K562 (cell line): ENCODE data around the gene CGB8. TPM values are rescaled to one million over a fixed set of nuclear protein-coding genes. Genes with fewer than 3 reads are reported as not detected.

ENCODE experiments used
- CBFB ChIP-seq: sonication (generic); formaldehyde crosslinking; IDR thresholded peaks from 2 replicates; pipeline ENCODE4 v1.4.0; 2020; ENCODE audit warnings: mild to moderate bottlenecking, missing genetic modification reagents
- CEBPB ChIP-seq: fragments of 450-650 bp; IDR thresholded peaks from 2 replicates; pipeline ENCODE4 v1.6.1; 2016; ENCODE audit warnings: missing genetic modification characterization, missing compliant biosample characterization
- CREM ChIP-seq: IDR thresholded peaks from 2 replicates; pipeline ENCODE4 v1.6.1; 2014; ENCODE audit warnings: antibody characterized with exemption, low read depth
- NRF1 ChIP-seq, 2 experiments: fragments of 450-650 bp; IDR thresholded peaks in 1 of 2; conservative IDR thresholded peaks in 1 of 2; 2 replicates each; pipeline ENCODE4 v1.6.1; 2014; ENCODE audit warnings: mild to moderate bottlenecking in 2 of 2
- POLR2B ChIP-seq: fragments of 450-650 bp; IDR thresholded peaks from 2 replicates; pipeline ENCODE4 v1.6.1; 2018; ENCODE audit warnings: low read depth; ENCODE audit not compliant: partially characterized antibody
- SP2 ChIP-seq: IDR thresholded peaks from 2 replicates; pipeline ENCODE4 v1.6.1; 2011; ENCODE audit warnings: mild to moderate bottlenecking, low read depth, low read length, moderate library complexity; ENCODE audit not compliant: poor library complexity, severe bottlenecking; ENCODE audit errors: extremely low read depth
- SRSF9 ChIP-seq: fragments of 200-400 bp; formaldehyde crosslinking; IDR thresholded peaks from 2 replicates; pipeline ENCODE4 v1.6.1; 2017; ENCODE audit warnings: low read depth, low read length, borderline replicate concordance
- TEAD1 ChIP-seq, 2 experiments: fragments of 450-650 bp in 1 of 2; sonication (generic) in 1 of 2; formaldehyde crosslinking; IDR thresholded peaks; 2 replicates each; pipeline versions ENCODE4 v1.4.0 to v1.8.0; 2020 to 2022; ENCODE audit warnings: mild to moderate bottlenecking in 2 of 2, missing genetic modification reagents in 1 of 2
- U2AF2 ChIP-seq: fragments of 200-400 bp; formaldehyde crosslinking; optimal IDR thresholded peaks from 2 replicates; pipeline ENCODE3; 2017; ENCODE audit warnings: low read depth, mild to moderate bottlenecking, low read length
- ZNF184 ChIP-seq: sonication (generic); formaldehyde crosslinking; IDR thresholded peaks from 2 replicates; pipeline ENCODE4 v1.5.0; 2020; ENCODE audit warnings: missing genetic modification reagents
- ZNF384 ChIP-seq: IDR thresholded peaks from 2 replicates; pipeline ENCODE4 v1.6.1; 2012; ENCODE audit warnings: low read depth, low read length, improper control_type of control experiment
- polyA plus RNA-seq, 8 experiments: library from polyadenylated mRNA; depleted of rRNA in 4 of 8; stranded (reverse) in 5 of 8; unstranded in 3 of 8; fragments of >200 nt; fragmentation: Nextera tagmentation in 2 of 8; fragmentation: Illumina TruSeq in 1 of 8; extraction: Ambion mirVana in 2 of 8; extraction: Trizol in 1 of 8; gene quantifications; 2 replicates each; pipeline versions ENCODE4 v1.2.1 to v1.2.3, GENCODE V29; 2011 to 2014; ENCODE audit warnings: inconsistent platforms in 1 of 8, missing spikeins in 1 of 8
- total RNA-seq, 7 experiments: library from RNA; depleted of rRNA in 6 of 7; stranded (reverse); fragments of >200 nt in 6 of 7; fragmentation: Illumina TruSeq in 2 of 7; extraction: Trizol in 2 of 7; gene quantifications; 2 replicates each; pipeline versions ENCODE4 v1.2.1 to v1.2.3, GENCODE V29; 2011 to 2021; ENCODE audit warnings: low replicate concordance in 1 of 7
- TF ChIP-seq, protein P1 (sequence below), 2 experiments: fragments of 450-650 bp; IDR thresholded peaks; 2 replicates each; pipeline ENCODE4 v1.6.1; 2016; ENCODE audit warnings: mild to moderate bottlenecking in 2 of 2, borderline replicate concordance in 1 of 2, low read depth in 1 of 2, moderate library complexity in 1 of 2
- TF ChIP-seq, protein P2 (sequence below): conservative IDR thresholded peaks from 2 replicates; pipeline ENCODE4 v1.6.1; 2011; ENCODE audit warnings: low read depth, mild to moderate bottlenecking, low read length; ENCODE audit not compliant: control insufficient read depth
- TF ChIP-seq, protein P3 (sequence below): fragments of 250-450 bp; sonication (Bioruptor Pico); IDR thresholded peaks from 2 replicates; pipeline ENCODE4 v1.4.0; 2020; ENCODE audit warnings: mild to moderate bottlenecking
- TF ChIP-seq, protein P4 (sequence below): fragments of 450-650 bp; formaldehyde crosslinking; IDR thresholded peaks from 2 replicates; pipeline ENCODE4 v1.4.0; 2020; ENCODE audit warnings: mild to moderate bottlenecking

CGB8 gene
- total and polyA plus RNA-seq, 9 of the 15 experiments (the other 6 are each of a cell fraction or from before 2014, with no cell fraction given), result not detected

DNA sequence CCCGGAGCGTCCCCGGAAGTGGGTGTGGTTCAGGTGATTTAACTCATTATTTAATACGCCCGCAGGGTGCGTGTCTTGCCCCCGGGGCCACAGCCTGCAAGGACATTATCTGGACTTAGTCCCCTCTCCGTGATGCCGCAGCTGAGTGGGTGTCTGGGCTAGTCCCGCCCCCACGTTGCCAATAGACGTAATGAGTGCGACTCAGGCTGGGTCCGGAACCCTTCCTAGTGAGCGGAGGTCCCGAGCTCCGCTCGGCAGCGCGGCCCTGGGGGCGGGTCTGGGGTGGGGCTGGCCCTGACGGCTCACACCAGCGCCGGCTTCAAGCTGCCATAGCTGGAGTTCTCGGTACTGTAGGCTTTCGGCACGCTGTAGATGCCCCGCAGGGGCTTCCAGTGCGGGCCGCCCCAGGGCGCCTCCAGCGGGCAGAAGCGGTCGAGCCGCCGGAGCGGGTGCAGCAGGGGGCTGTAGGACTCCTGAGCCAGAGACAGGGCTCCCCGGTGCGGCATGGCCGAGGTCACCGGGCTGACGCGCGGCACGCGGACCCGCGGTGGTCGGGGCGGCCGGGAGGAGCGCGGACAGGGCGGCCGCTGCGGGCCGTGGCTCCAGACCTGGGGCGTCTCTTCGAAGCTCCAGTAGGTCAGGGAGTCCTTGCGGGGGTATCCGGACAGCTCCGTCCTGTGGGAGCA, 31.1 kb downstream of the CGB8 start (continued):
- TF ChIP-seq, protein P1, sequence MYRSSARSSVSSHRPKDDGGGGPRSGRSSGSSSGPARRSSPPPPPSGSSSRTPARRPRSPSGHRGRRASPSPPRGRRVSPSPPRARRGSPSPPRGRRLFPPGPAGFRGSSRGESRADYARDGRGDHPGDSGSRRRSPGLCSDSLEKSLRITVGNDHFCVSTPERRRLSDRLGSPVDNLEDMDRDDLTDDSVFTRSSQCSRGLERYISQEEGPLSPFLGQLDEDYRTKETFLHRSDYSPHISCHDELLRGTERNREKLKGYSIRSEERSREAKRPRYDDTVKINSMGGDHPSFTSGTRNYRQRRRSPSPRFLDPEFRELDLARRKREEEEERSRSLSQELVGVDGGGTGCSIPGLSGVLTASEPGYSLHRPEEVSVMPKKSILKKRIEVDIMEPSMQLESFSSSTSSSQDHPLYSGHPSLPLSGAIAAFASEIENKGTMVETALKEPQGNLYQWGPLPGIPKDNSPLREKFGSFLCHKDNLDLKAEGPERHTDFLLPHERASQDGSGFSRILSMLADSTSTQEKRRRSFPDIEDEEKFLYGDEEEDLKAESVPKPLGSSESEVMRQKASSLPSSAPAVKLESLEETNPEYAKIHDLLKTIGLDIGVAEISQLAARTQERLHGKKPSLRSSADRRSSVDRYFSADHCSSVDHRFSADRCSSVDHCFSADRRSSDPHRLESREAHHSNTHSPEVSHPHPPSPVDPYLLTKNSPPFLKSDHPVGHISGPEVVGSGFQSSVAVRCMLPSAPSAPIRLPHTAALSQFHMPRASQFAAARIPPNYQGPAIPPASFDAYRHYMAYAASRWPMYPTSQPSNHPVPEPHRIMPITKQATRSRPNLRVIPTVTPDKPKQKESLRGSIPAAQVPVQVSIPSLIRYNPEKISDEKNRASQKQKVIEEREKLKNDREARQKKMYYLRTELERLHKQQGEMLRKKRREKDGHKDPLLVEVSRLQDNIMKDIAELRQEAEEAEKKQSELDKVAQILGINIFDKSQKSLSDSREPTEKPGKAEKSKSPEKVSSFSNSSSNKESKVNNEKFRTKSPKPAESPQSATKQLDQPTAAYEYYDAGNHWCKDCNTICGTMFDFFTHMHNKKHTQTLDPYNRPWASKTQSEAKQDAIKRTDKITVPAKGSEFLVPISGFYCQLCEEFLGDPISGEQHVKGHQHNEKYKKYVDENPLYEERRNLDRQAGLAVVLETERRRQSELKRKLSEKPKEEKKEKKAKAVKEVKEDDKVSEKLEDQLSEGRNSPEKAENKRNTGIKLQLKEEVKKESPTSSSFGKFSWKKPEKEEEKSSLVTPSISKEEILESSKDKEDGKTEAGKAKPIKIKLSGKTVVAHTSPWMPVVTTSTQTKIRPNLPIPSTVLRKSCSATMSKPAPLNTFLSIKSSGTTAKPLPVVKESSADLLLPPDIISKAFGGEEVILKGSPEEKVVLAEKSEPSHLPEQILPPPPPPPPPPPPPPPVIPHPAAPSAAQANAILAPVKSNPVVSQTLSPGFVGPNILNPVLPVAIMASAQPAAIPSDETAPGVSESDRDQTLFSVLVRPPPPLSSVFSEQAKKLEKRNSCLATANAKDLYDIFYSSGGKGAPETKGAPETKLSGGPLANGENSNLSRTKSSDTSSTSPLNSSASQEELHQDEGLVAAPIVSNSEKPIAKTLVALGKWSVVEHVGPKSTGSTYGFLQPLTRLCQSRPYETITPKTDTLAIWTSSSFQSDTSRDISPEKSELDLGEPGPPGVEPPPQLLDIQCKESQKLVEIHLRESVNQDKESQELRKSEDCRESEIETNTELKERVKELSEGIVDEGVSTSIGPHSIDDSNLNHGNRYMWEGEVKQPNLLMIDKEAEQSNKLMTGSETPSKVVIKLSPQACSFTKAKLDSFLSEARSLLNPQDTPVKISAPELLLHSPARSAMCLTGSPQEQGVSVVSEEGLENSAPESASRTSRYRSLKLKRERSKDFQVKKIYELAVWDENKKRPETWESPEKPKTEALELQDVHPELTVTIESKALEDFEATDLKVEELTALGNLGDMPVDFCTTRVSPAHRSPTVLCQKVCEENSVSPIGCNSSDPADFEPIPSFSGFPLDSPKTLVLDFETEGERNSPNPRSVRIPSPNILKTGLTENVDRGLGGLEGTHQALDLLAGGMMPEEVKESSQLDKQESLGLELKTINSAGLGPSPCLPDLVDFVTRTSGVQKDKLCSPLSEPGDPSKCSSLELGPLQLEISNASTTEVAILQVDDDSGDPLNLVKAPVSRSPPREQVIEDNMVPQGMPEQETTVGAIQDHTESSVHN (IDR thresholded peaks at IDR 0.05; ENCODE audit: borderline replicate concordance in 1 of 2, low read depth in 1 of 2), result no peak
- TF ChIP-seq SRSF9 (no peak), CBFB (CRISPR knock-in tag) (no peak), TEAD1 (CRISPR knock-in tag; IDR thresholded peaks at IDR 0.05) (peak in 1 of 2 experiments; percentile 73; a peak in 1 of 4 replicates), SP2 (no peak), ZNF384 (no peak), NRF1 (conservative IDR thresholded peaks at IDR 0.05 in 1 of 2, IDR thresholded peaks at IDR 0.05 in 1 of 2) (no peak; a peak in 2 of 4 replicates), CREM (peak; percentile 93), U2AF2 (no peak), CEBPB (no peak), POLR2B (peak; percentile 26), ZNF184 (CRISPR knock-in tag) (no peak)
- TF ChIP-seq, protein P2, sequence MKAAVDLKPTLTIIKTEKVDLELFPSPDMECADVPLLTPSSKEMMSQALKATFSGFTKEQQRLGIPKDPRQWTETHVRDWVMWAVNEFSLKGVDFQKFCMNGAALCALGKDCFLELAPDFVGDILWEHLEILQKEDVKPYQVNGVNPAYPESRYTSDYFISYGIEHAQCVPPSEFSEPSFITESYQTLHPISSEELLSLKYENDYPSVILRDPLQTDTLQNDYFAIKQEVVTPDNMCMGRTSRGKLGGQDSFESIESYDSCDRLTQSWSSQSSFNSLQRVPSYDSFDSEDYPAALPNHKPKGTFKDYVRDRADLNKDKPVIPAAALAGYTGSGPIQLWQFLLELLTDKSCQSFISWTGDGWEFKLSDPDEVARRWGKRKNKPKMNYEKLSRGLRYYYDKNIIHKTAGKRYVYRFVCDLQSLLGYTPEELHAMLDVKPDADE, result 0 out of 2 replicates have a peak, but pooled peaks have one; percentile 20
- TF ChIP-seq, protein P3, sequence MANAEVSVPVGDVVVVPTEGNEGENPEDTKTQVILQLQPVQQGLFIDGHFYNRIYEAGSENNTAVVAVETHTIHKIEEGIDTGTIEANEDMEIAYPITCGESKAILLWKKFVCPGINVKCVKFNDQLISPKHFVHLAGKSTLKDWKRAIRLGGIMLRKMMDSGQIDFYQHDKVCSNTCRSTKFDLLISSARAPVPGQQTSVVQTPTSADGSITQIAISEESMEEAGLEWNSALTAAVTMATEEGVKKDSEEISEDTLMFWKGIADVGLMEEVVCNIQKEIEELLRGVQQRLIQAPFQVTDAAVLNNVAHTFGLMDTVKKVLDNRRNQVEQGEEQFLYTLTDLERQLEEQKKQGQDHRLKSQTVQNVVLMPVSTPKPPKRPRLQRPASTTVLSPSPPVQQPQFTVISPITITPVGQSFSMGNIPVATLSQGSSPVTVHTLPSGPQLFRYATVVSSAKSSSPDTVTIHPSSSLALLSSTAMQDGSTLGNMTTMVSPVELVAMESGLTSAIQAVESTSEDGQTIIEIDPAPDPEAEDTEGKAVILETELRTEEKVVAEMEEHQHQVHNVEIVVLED (CRISPR knock-in tag), result no peak
- TF ChIP-seq, protein P4, sequence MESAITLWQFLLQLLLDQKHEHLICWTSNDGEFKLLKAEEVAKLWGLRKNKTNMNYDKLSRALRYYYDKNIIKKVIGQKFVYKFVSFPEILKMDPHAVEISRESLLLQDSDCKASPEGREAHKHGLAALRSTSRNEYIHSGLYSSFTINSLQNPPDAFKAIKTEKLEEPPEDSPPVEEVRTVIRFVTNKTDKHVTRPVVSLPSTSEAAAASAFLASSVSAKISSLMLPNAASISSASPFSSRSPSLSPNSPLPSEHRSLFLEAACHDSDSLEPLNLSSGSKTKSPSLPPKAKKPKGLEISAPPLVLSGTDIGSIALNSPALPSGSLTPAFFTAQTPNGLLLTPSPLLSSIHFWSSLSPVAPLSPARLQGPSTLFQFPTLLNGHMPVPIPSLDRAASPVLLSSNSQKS (CRISPR knock-in tag), result no peak
